GM12878 (cell line): ENCODE measurements around the gene GSS. TPM values are rescaled to one million over a fixed set of nuclear protein-coding genes. Genes with fewer than 3 reads are reported as not detected.

ENCODE experiments used
- ATAC-seq: fragments of 200-7000 bp; cut with Tn5 transposase; 3 replicates; pipeline ENCODE4 v1.9.1; 2020; ENCODE audit warnings: mild to moderate bottlenecking, moderate library complexity
- BruUV-seq: library from RNA; stranded (reverse); fragments of 400-500 nt; replicated peaks from 2 replicates; lab custom pipeline; 2021; lab: Mats Ljungman, UMichigan
- CTCF ChIA-PET: fragments of 300-600 bp; sonication (Branson Sonifier 250); formaldehyde crosslinking; extraction: SDS; loops from one replicate; lab custom pipeline; 2021; ENCODE audit warnings: inconsistent platforms; lab: Yijun Ruan, JAX
- POLR2A ChIA-PET: fragments of 350-600 bp; formaldehyde crosslinking; extraction: SDS; loops from one replicate; lab custom pipeline; 2021; ENCODE audit warnings: inconsistent platforms; lab: Charles Lee
- RAD21 ChIA-PET: fragments of 300-600 bp; sonication (Branson Sonifier 250); formaldehyde crosslinking; loops from one replicate; lab custom pipeline; 2023; ENCODE audit warnings: antibody characterized with exemption; ENCODE audit not compliant: unreplicated experiment; lab: Charles Lee
- SMC1A ChIA-PET: fragments of 300-600 bp; sonication (Branson Sonifier 250); formaldehyde crosslinking; loops from one replicate; lab custom pipeline; 2023; ENCODE audit not compliant: unreplicated experiment, uncharacterized antibody; lab: Charles Lee
- DNase-seq: peaks from one replicate; pipeline ENCODE4 v3.0.0-alpha.2; 2011; ENCODE audit warnings: low read depth, low spot score
- FAIRE-seq: peaks from 3 replicates; lab custom pipeline; 2011; peaks lifted over from hg19 to GRCh38; lab: Jason Lieb, UNC
- H2AFZ ChIP-seq: 2 replicates; pipeline ENCODE4 v1.6.0; 2011; ENCODE audit warnings: low read depth, low read length, control low read depth; ENCODE audit not compliant: control insufficient read depth
- H3K27ac ChIP-seq: 2 replicates; pipeline ENCODE4 v1.5.1; 2011; ENCODE audit warnings: control low read depth; ENCODE audit not compliant: control insufficient read depth, insufficient read depth
- H3K27me3 ChIP-seq, 2 experiments: replicated peaks in 1 of 2; 2 replicates each; pipeline versions ENCODE4 v1.6.0 to v1.6.1; 2011; ENCODE audit warnings: low read length in 1 of 2; ENCODE audit not compliant: control insufficient read depth in 2 of 2, insufficient read depth in 2 of 2
- H3K36me3 ChIP-seq, 2 experiments: 2 replicates each; pipeline ENCODE4 v1.5.1; 2011; ENCODE audit warnings: low read length in 1 of 2; ENCODE audit not compliant: control insufficient read depth in 2 of 2, insufficient read depth in 2 of 2
- H3K4me1 ChIP-seq: 2 replicates; pipeline ENCODE4 v1.6.1; 2011; ENCODE audit warnings: mild to moderate bottlenecking, low read length, moderate library complexity, mixed read lengths; ENCODE audit not compliant: control insufficient read depth, insufficient read depth
- H3K4me2 ChIP-seq: 2 replicates; pipeline ENCODE4 v1.6.0; 2011; ENCODE audit warnings: control low read depth; ENCODE audit not compliant: control insufficient read depth, insufficient read depth
- H3K4me3 ChIP-seq: fragments of 200-600 bp; sonication (generic); 2 replicates; pipeline ENCODE4 v1.5.1; 2016
- H3K79me2 ChIP-seq: 2 replicates; pipeline ENCODE4 v1.6.0; 2011; ENCODE audit warnings: low read length; ENCODE audit not compliant: control insufficient read depth, insufficient read depth
- H3K9ac ChIP-seq: 2 replicates; pipeline ENCODE4 v1.8.0; 2011; ENCODE audit warnings: low read length, control low read depth, mixed read lengths; ENCODE audit not compliant: control insufficient read depth, insufficient read depth
- H3K9me3 ChIP-seq: replicated peaks from 3 replicates; pipeline ENCODE4 v1.5.1; 2011; ENCODE audit warnings: mild to moderate bottlenecking, low read length; ENCODE audit not compliant: control insufficient read depth, insufficient read depth
- H4K20me1 ChIP-seq: 2 replicates; pipeline ENCODE4 v1.6.0; 2011; ENCODE audit not compliant: control insufficient read depth, insufficient read depth
- BACH1 ChIP-seq: fragments of 450-650 bp; IDR thresholded peaks from 2 replicates; pipeline ENCODE4 v1.6.1; 2017; ENCODE audit warnings: mild to moderate bottlenecking, borderline replicate concordance
- BCL3 ChIP-seq: IDR thresholded peaks from 2 replicates; pipeline ENCODE4 v1.6.1; 2011; ENCODE audit warnings: borderline replicate concordance, low read depth, mild to moderate bottlenecking, moderate library complexity, low read length; ENCODE audit not compliant: insufficient read depth, poor library complexity, severe bottlenecking
- BHLHE40 ChIP-seq, 2 experiments: fragments of 450-650 bp in 1 of 2; IDR thresholded peaks; 2 replicates each; pipeline ENCODE4 v1.6.1; 2011 to 2017; ENCODE audit warnings: low read depth in 2 of 2, borderline replicate concordance in 1 of 2, improper control_type of control experiment in 1 of 2, low read length in 1 of 2, mild to moderate bottlenecking in 1 of 2
- CBFB ChIP-seq: IDR thresholded peaks from 2 replicates; pipeline ENCODE4 v1.6.1; 2016; ENCODE audit warnings: antibody characterized with exemption, low read depth
- MLLT1 ChIP-seq: fragments of 450-650 bp; IDR thresholded peaks from 2 replicates; pipeline ENCODE4 v1.6.1; 2016; ENCODE audit warnings: mild to moderate bottlenecking
- NKRF ChIP-seq: fragments of 450-650 bp; conservative IDR thresholded peaks from 2 replicates; pipeline ENCODE4 v1.6.1; 2017; ENCODE audit warnings: mild to moderate bottlenecking, moderate library complexity
- PAX8 ChIP-seq: fragments of 450-650 bp; IDR thresholded peaks from 2 replicates; pipeline ENCODE4 v1.6.1; 2017; ENCODE audit warnings: mild to moderate bottlenecking, moderate library complexity
- PBX3 ChIP-seq: IDR thresholded peaks from 2 replicates; pipeline ENCODE4 v1.6.1; 2011; ENCODE audit warnings: mild to moderate bottlenecking, low read depth, low read length, moderate library complexity; ENCODE audit not compliant: insufficient replicate concordance
- SIN3A ChIP-seq: IDR thresholded peaks from 2 replicates; pipeline ENCODE4 v1.6.1; 2012; ENCODE audit warnings: low read depth, low read length, improper control_type of control experiment
- SMAD5 ChIP-seq: IDR thresholded peaks from 2 replicates; pipeline ENCODE4 v1.6.1; 2016; ENCODE audit warnings: antibody characterized with exemption, low read depth
- SREBF1 ChIP-seq: IDR thresholded peaks from 2 replicates; pipeline ENCODE4 v1.6.1; 2012; ENCODE audit warnings: mild to moderate bottlenecking, low read length
- ZBTB40 ChIP-seq: fragments of 450-650 bp; IDR thresholded peaks from 2 replicates; pipeline ENCODE4 v1.6.1; 2016; ENCODE audit warnings: mild to moderate bottlenecking, moderate library complexity, borderline replicate concordance
- ZNF384 ChIP-seq: IDR thresholded peaks from 2 replicates; pipeline ENCODE4 v1.6.1; 2012; ENCODE audit warnings: low read depth, mild to moderate bottlenecking, low read length, improper control_type of control experiment, borderline replicate concordance
- WGBS: methylation state at CpG from one replicate; pipeline ENCODE4 v1.1.6; 2016; ENCODE audit warnings: low lambda C conversion rate; ENCODE audit not compliant: insufficient replicate concordance, insufficient coverage; ENCODE audit errors: missing lambda C conversion rate; 5-methylcytosine and 5-hydroxymethylcytosine counted together
- in situ Hi-C: fragments of 300-500 bp; cut with MboI; formaldehyde crosslinking; loops from 9 replicates; pipeline ENCODE4 v1.14.3; 2018; ENCODE audit warnings: mixed read lengths
- intact Hi-C: fragments of 100-400 bp; cut with micrococcal nuclease; formaldehyde crosslinking; loops from one replicate; pipeline ENCODE4 v1.14.2; 2022; ENCODE audit not compliant: unreplicated experiment
- polyA plus RNA-seq, 11 experiments: library from polyadenylated mRNA; depleted of rRNA in 4 of 11; unstranded in 6 of 11; stranded (reverse) in 5 of 11; fragments of >200 nt; fragmentation: Nextera tagmentation in 4 of 11; fragmentation: Illumina TruSeq in 1 of 11; extraction: Ambion mirVana in 4 of 11; extraction: Trizol in 1 of 11; gene quantifications; 1 replicate in 1 of 11; 2 replicates in 10 of 11; pipeline versions ENCODE4 v1.2.1 to v1.2.3, GENCODE V29; 2011 to 2016; ENCODE audit warnings: inconsistent platforms in 2 of 11, missing spikeins in 2 of 11, low read depth in 1 of 11
- total RNA-seq, 4 experiments: library from RNA; depleted of rRNA in 3 of 4; stranded (reverse); fragments of >200 nt in 3 of 4; fragmentation: Illumina TruSeq in 1 of 4; extraction: Trizol in 1 of 4; gene quantifications; 2 replicates each; pipeline versions ENCODE4 v1.2.1 to v1.2.3, GENCODE V29; 2013 to 2021

Gene GSS
- total and polyA plus RNA-seq, 10 of the 15 experiments (the other 5 are each of a cell fraction or from before 2014, with no cell fraction given), result 12.7 to 120 (median 67.4) TPM

DNA sequence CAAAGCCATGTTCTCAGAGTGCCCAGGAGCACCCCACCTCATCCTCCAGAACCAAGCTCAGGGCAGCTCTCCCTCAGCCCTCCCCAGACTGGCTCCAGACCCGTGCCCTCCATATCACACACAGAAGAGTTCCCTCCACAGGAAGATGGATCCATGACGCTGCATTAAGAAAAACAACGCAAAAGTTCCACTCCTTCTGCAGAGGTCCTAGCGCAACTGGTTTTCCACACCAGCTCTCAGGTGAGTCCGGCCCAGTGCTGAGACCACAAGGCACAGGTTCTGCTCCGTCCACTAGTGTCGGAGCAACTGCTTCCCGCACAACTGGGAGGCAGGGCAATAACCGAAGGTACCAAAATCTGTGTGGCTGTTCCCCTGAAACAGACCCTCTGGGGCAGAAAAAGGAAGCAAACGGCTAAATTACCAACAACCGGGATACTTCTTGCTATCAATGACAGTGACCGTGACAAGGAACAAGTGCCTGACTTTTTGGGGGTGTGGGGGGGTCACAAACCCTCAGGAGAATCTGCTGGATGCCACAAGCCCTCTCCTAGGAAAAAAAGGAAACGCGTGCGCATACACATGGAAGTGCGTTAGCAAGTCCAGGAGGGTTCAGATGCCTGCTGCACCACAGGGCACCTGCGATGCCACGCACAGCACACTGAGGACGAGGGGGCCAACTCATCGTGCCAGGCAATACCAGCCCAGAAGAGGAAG, 49.3 kb upstream of the GSS start:
- H3K9me3 ChIP-seq, result no peaks in the 10 kb centered on the region
- no peak overlapping the region for H3K9ac ChIP-seq
- H3K79me2 ChIP-seq, result no peaks in the 10 kb centered on the region
- in situ Hi-C loops (no loop called here), intact Hi-C loops (no loop called here)
- no peak overlapping the region for H3K4me2 ChIP-seq
- DNase-seq (no peak), FAIRE-seq (no peak), ATAC-seq (no peak)
- H2AFZ ChIP-seq, result no peak overlapping the region
- no peak overlapping the region for H3K27ac ChIP-seq
- RAD21 ChIA-PET, result no interaction called here
- no peaks in the 10 kb centered on the region for H3K4me1 ChIP-seq
- POLR2A ChIA-PET, result no interaction called here
- WGBS, result 99% methylated on average over 20 of the region's 20 CpGs
- H3K4me3 ChIP-seq, result no peak overlapping the region
- SMC1A ChIA-PET, result no interaction called here
- no TSS peak for BruUV-seq
- CTCF ChIA-PET, result no interaction called here
- no peaks in the 10 kb centered on the region for H4K20me1 ChIP-seq
- peaks cover 10 to 59% of the 10 kb centered on the region in 2 experiments for H3K36me3 ChIP-seq
- no peaks in the 10 kb centered on the region for H3K27me3 ChIP-seq
- TF ChIP-seq BACH1 (no peak), ZBTB40 (no peak), BHLHE40 (IDR thresholded peaks at IDR 0.05; ENCODE audit: borderline replicate concordance in 1 of 2, low read depth in 2 of 2, low read length in 1 of 2) (no peak), NKRF (no peak), ZNF384 (no peak), SIN3A (no peak), BCL3 (no peak), MLLT1 (no peak), SREBF1 (no peak), SMAD5 (no peak), PBX3 (no peak), PAX8 (no peak), CBFB (no peak)
- TF ChIP-seq, all 136 proteins: peak for 0
